Trophoblast cell (in vitro differentiated cells and primary cell): ENCODE data around the gene WFS1. TPM values are rescaled to one million over a fixed set of nuclear protein-coding genes. Genes with fewer than 3 reads are reported as not detected.
A peak's percentile ranks its signal among the peaks of the same experiment; 100 is the strongest.

Experiments used
- DNase-seq, 2 donors: peaks; one replicate each; pipeline ENCODE4 v3.0.0-alpha.2; 2016
- H2AFZ ChIP-seq: 2 replicates; pipeline ENCODE4 v1.6.1; 2013; ENCODE audit warnings: low read length, moderate library complexity, mild to moderate bottlenecking; ENCODE audit not compliant: insufficient read depth, poor library complexity
- H2AK5ac ChIP-seq: 2 replicates; pipeline ENCODE4 v1.6.1; 2013; ENCODE audit warnings: mild to moderate bottlenecking, low read length
- H2BK120ac ChIP-seq: 2 replicates; pipeline ENCODE4 v1.6.1; 2013; ENCODE audit warnings: low read length, mild to moderate bottlenecking, moderate library complexity; ENCODE audit not compliant: insufficient read depth, poor library complexity
- H2BK12ac ChIP-seq: 2 replicates; pipeline ENCODE4 v1.6.1; 2013; ENCODE audit warnings: mild to moderate bottlenecking, low read length, moderate library complexity
- H2BK5ac ChIP-seq: 2 replicates; pipeline ENCODE4 v1.6.1; 2013; ENCODE audit warnings: low read length, low read depth, moderate library complexity, mild to moderate bottlenecking; ENCODE audit not compliant: poor library complexity
- H3K14ac ChIP-seq: 2 replicates; pipeline ENCODE4 v1.6.1; 2013; ENCODE audit warnings: mild to moderate bottlenecking, low read length
- H3K18ac ChIP-seq: 2 replicates; pipeline ENCODE4 v1.6.1; 2013; ENCODE audit warnings: mild to moderate bottlenecking, low read length
- H3K23ac ChIP-seq: 2 replicates; pipeline ENCODE4 v1.6.1; 2013; ENCODE audit warnings: low read length
- H3K27ac ChIP-seq: 2 replicates; pipeline ENCODE4 v1.5.1; 2013; ENCODE audit warnings: low read depth, mild to moderate bottlenecking, inconsistent platforms, low read length, moderate library complexity
- H3K27me3 ChIP-seq: 2 replicates; pipeline ENCODE4 v1.6.1; 2013; ENCODE audit warnings: inconsistent platforms, mild to moderate bottlenecking, low read length, moderate library complexity; ENCODE audit not compliant: insufficient read depth
- H3K36me3 ChIP-seq, 2 experiments: 1 replicate in 1 of 2; 2 replicates in 1 of 2; pipeline ENCODE4 v1.6.1; 2013; ENCODE audit warnings: low read length in 2 of 2, mild to moderate bottlenecking in 2 of 2, moderate library complexity in 1 of 2; ENCODE audit not compliant: insufficient read depth in 2 of 2, control insufficient read depth in 1 of 2
- H3K4ac ChIP-seq: 2 replicates; pipeline ENCODE4 v1.6.1; 2013; ENCODE audit warnings: low read depth, mild to moderate bottlenecking, low read length, moderate library complexity
- H3K4me1 ChIP-seq, 2 experiments: 1 replicate in 1 of 2; 2 replicates in 1 of 2; pipeline ENCODE4 v1.6.1; 2013; ENCODE audit warnings: low read length in 2 of 2, mild to moderate bottlenecking in 2 of 2, moderate library complexity in 1 of 2; ENCODE audit not compliant: insufficient read depth in 2 of 2, control insufficient read depth in 1 of 2
- H3K4me2 ChIP-seq: 2 replicates; pipeline ENCODE4 v1.6.1; 2013; ENCODE audit warnings: inconsistent platforms, mild to moderate bottlenecking, low read length, moderate library complexity
- H3K4me3 ChIP-seq: 2 replicates; pipeline ENCODE4 v1.5.1; 2013; ENCODE audit warnings: mild to moderate bottlenecking, low read depth, low read length, inconsistent platforms
- H3K79me1 ChIP-seq: one replicate; pipeline ENCODE4 v1.6.1; 2013; ENCODE audit warnings: low read length
- H3K79me2 ChIP-seq: 2 replicates; pipeline ENCODE4 v1.6.1; 2013; ENCODE audit warnings: low read length, mild to moderate bottlenecking; ENCODE audit not compliant: control insufficient read depth, insufficient read depth, poor library complexity
- H3K9ac ChIP-seq: 2 replicates; pipeline ENCODE4 v1.6.1; 2013; ENCODE audit warnings: mild to moderate bottlenecking, low read length
- H3K9me3 ChIP-seq: 2 replicates; pipeline ENCODE4 v1.6.1; 2013; ENCODE audit warnings: low read depth, mild to moderate bottlenecking, control low read depth, inconsistent platforms, low read length; ENCODE audit not compliant: insufficient read depth
- H4K12ac ChIP-seq: 2 replicates; pipeline ENCODE4 v1.6.1; 2013; ENCODE audit warnings: low read depth, mild to moderate bottlenecking, low read length, moderate library complexity
- H4K8ac ChIP-seq: 2 replicates; pipeline ENCODE4 v1.6.1; 2013; ENCODE audit warnings: low read depth, mild to moderate bottlenecking, low read length, moderate library complexity
- H4K91ac ChIP-seq: one replicate; pipeline ENCODE4 v1.6.1; 2013; ENCODE audit warnings: low read depth, mild to moderate bottlenecking, low read length, moderate library complexity
- WGBS: extraction: QIAGEN DNeasy Blood & Tissue Kit; methylation state at CpG from one replicate; pipeline ENCODE4 v1.1.7; 2013; ENCODE audit warnings: missing lambda C conversion rate; ENCODE audit not compliant: insufficient read length, insufficient coverage; ENCODE audit errors: extremely low coverage; 5-methylcytosine and 5-hydroxymethylcytosine counted together
- polyA plus RNA-seq: library from polyadenylated mRNA; stranded (reverse); fragments of 200-250 nt; gene quantifications from 2 replicates; pipeline ENCODE4 v1.2.3, GENCODE V29; 2013

Gene WFS1
- 65.0 and 74.6 TPM in 2 replicates for polyA plus RNA-seq

- peak within 1 kb of the TSS; percentile 57 for H2AFZ ChIP-seq
- no peak within 1 kb of the TSS for H4K12ac ChIP-seq
- H3K4me2 ChIP-seq, result peak within 1 kb of the TSS; percentile 91
- peak within 1 kb of the TSS; percentile 76 for H3K14ac ChIP-seq
- H3K4me1 ChIP-seq, result peaks cover 29 to 40% of the 10 kb centered on the region in 2 experiments
- H2BK12ac ChIP-seq, result no peak within 1 kb of the TSS
- DNase-seq, result peak; percentile 99
- H3K27ac ChIP-seq, result no peak within 1 kb of the TSS
- H4K91ac ChIP-seq, result peak within 1 kb of the TSS; percentile 37
- no peak within 1 kb of the TSS for H2AK5ac ChIP-seq
- peak within 1 kb of the TSS; percentile 30 for H4K8ac ChIP-seq
- H3K9me3 ChIP-seq, result no peaks in the 10 kb centered on the region
- no CpG with 5 or more reads among the region's 104 CpGs for WGBS
- peak within 1 kb of the TSS; percentile 96 for H3K9ac ChIP-seq
- no peak within 1 kb of the TSS for H3K23ac ChIP-seq
- H2BK5ac ChIP-seq, result peak within 1 kb of the TSS; percentile 45
- no peaks in the 10 kb centered on the region for H3K36me3 ChIP-seq
- peak within 1 kb of the TSS; percentile 82 for H2BK120ac ChIP-seq
- peak within 1 kb of the TSS; percentile 77 for H3K18ac ChIP-seq
- peak within 1 kb of the TSS; percentile 98 for H3K4me3 ChIP-seq
- H3K79me2 ChIP-seq, result peaks cover 3% of the 10 kb centered on the region
- no peaks in the 10 kb centered on the region for H3K27me3 ChIP-seq
- peak within 1 kb of the TSS; percentile 56 for H3K4ac ChIP-seq
- peaks cover 13% of the 10 kb centered on the region for H3K79me1 ChIP-seq
Observed at GRCh38 chr4:6269616-6270511, at the start of gene WFS1. WFS1 (plus strand) TSS chr4:6269850; CDS start chr4:6277456, 7,606 bp downstream.

- no peak overlapping the region for H2BK120ac ChIP-seq
- no peak overlapping the region for H3K9ac ChIP-seq
- no peaks in the 10 kb centered on the region for H3K79me2 ChIP-seq
- H2BK5ac ChIP-seq, result no peak overlapping the region
- H4K91ac ChIP-seq, result no peak overlapping the region
- H3K23ac ChIP-seq, result no peak overlapping the region
- H4K8ac ChIP-seq, result no peak overlapping the region
- H3K9me3 ChIP-seq, result peaks cover 7% of the 10 kb centered on the region
- H4K12ac ChIP-seq, result no peak overlapping the region
- H3K4me2 ChIP-seq, result peak overlapping the region; percentile 49
- H3K18ac ChIP-seq, result no peak overlapping the region
- no peaks in the 10 kb centered on the region for H3K36me3 ChIP-seq
- peaks cover 6% of the 10 kb centered on the region for H3K27me3 ChIP-seq
- no peak for DNase-seq
- no peak overlapping the region for H3K14ac ChIP-seq
- peaks cover 3 to 4% of the 10 kb centered on the region in 2 experiments for H3K4me1 ChIP-seq
- WGBS, result no CpG with 5 or more reads among the region's 16 CpGs
- no peak overlapping the region for H3K4ac ChIP-seq
- no peak overlapping the region for H3K27ac ChIP-seq
- no peak overlapping the region for H2AFZ ChIP-seq
- H2BK12ac ChIP-seq, result no peak overlapping the region
- H2AK5ac ChIP-seq, result no peak overlapping the region
- H3K4me3 ChIP-seq, result no peak overlapping the region
- H3K79me1 ChIP-seq, result no peaks in the 10 kb centered on the region
Observed at GRCh38 chr4:6221301-6221850, 48.3 kb upstream of the WFS1 start.

GRCh38 chr4:6221851-6222760 lies 47.5 kb upstream of the WFS1 start:
- no peak overlapping the region for H2BK5ac ChIP-seq
- H3K9ac ChIP-seq, result no peak overlapping the region
- H4K8ac ChIP-seq, result no peak overlapping the region
- H3K9me3 ChIP-seq, result peaks cover 7% of the 10 kb centered on the region
- no peak overlapping the region for H2BK12ac ChIP-seq
- H3K4me2 ChIP-seq, result peak overlapping the region; percentile 58
- peak; percentile 51 to 72 for DNase-seq
- H3K79me1 ChIP-seq, result no peaks in the 10 kb centered on the region
- no peak overlapping the region for H4K91ac ChIP-seq
- H2AFZ ChIP-seq, result no peak overlapping the region
- no peak overlapping the region for H3K14ac ChIP-seq
- no peaks in the 10 kb centered on the region for H3K36me3 ChIP-seq
- H3K27ac ChIP-seq, result no peak overlapping the region
- H3K27me3 ChIP-seq, result peaks cover 6% of the 10 kb centered on the region
- peaks cover 3 to 4% of the 10 kb centered on the region in 2 experiments for H3K4me1 ChIP-seq
- no peak overlapping the region for H2AK5ac ChIP-seq
- H3K79me2 ChIP-seq, result no peaks in the 10 kb centered on the region
- H4K12ac ChIP-seq, result no peak overlapping the region
- H2BK120ac ChIP-seq, result no peak overlapping the region
- no peak overlapping the region for H3K18ac ChIP-seq
- no CpG with 5 or more reads among the region's 84 CpGs for WGBS
- H3K4me3 ChIP-seq, result no peak overlapping the region
- no peak overlapping the region for H3K4ac ChIP-seq
- H3K23ac ChIP-seq, result no peak overlapping the region

- H3K9me3 ChIP-seq, result peaks cover 7% of the 10 kb centered on the region
- no peaks in the 10 kb centered on the region for H3K79me2 ChIP-seq
- peaks cover 3 to 4% of the 10 kb centered on the region in 2 experiments for H3K4me1 ChIP-seq
- no peak overlapping the region for H2AK5ac ChIP-seq
- H3K18ac ChIP-seq, result no peak overlapping the region
- no peak overlapping the region for H2AFZ ChIP-seq
- no peak overlapping the region for H3K4me3 ChIP-seq
- no peak overlapping the region for H3K4me2 ChIP-seq
- no peak overlapping the region for H4K8ac ChIP-seq
- H3K36me3 ChIP-seq, result no peaks in the 10 kb centered on the region
- H3K23ac ChIP-seq, result no peak overlapping the region
- peaks cover 6% of the 10 kb centered on the region for H3K27me3 ChIP-seq
- no peak overlapping the region for H2BK12ac ChIP-seq
- H3K4ac ChIP-seq, result no peak overlapping the region
- H4K12ac ChIP-seq, result no peak overlapping the region
- no peak overlapping the region for H3K9ac ChIP-seq
- no peak overlapping the region for H2BK120ac ChIP-seq
- no peaks in the 10 kb centered on the region for H3K79me1 ChIP-seq
- WGBS, result no CpG with 5 or more reads among the region's 10 CpGs
- no peak for DNase-seq
- H3K14ac ChIP-seq, result no peak overlapping the region
- no peak overlapping the region for H2BK5ac ChIP-seq
- H4K91ac ChIP-seq, result no peak overlapping the region
- H3K27ac ChIP-seq, result no peak overlapping the region
Observed at GRCh38 chr4:6222761-6223292, 46.8 kb upstream of the WFS1 start.
